NOMO-1 treated with dmso at 0.1 percent for 144 hours (cell line): ENCODE measurements around the gene DNHD1.
"Not testable (repeated sequence)": the region's sequence is repeated elsewhere in the genome, so short reads cannot be mapped to it uniquely, and the experiment has no call there.

Experiments
- DNase-seq: peaks from one replicate; lab custom pipeline; 2025; ENCODE audit not compliant: unreplicated experiment; lab: John Stamatoyannopoulos, UW

Gene DNHD1

GRCh38 chr11:6476571-6476970 is 20.5 kb upstream of the DNHD1 start:
- no peak for DNase-seq

GRCh38 chr11:6480299-6480914 is 16.7 kb upstream of the DNHD1 start:
- DNase-seq: no peak

- DNase-seq: peak; percentile 98
Observed at GRCh38 chr11:6481012-6481923, 15.8 kb upstream of the DNHD1 start, which contains the start of the genes ARFIP2 and TIMM10B. Gene ARFIP2 (minus strand): TSS chr11:6481331. CDS start chr11:6480421, 910 bp downstream. Gene TIMM10B (plus strand): TSS chr11:6481501. CDS start chr11:6481517, 16 bp downstream.

- no peak for DNase-seq
Observed at GRCh38 chr11:6481924-6482275, 15.2 kb upstream of the DNHD1 start.

DNA sequence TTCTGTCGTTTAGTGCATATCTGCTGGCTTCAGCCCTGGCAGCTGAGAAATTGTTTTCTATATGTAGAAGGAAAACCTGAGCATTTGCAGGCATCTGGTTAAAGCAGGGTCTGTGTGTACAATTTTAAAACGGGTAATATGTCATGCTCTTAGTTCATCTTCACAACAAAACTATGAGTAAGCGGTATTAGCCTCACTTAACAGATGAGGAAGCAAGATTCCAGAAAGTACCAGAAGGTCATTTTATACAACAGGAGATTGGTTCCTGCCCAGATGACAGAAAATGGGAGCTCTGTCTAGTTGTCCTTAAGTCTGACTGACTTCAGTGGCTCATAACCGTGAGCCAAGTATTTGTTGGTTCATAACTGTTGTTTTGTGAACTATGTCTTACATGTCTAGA is 14.6 kb upstream of the DNHD1 start:
- DNase-seq: no peak

GRCh38 chr11:6483015-6483414 is 14.1 kb upstream of the DNHD1 start:
- no peak for DNase-seq

GRCh38 chr11:6485661-6486060 is 11.4 kb upstream of the DNHD1 start:
- DNase-seq: no peak

DNA sequence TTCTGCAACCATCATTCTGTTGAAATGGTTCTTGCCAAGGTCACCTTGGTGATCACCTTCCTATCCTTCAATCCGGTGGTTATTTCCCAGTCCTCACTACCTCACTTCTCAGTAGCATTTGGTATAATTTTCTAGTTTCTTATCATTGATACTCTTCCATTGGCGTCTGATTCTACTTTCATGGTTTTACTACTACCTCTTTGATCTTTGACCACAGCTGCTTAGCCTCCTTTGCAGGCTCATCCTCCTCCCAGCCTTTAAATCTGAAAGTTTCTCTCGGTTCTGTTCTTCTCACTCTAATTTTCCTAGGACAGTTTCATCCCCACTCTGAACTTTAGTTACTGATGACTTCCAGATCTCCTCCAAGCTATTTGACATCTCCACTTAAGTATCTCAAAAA is 10.8 kb upstream of the DNHD1 start:
- no peak for DNase-seq

GRCh38 chr11:6486938-6487337 is 10.1 kb upstream of the DNHD1 start:
- DNase-seq: no peak

- DNase-seq: no peak
Observed at GRCh38 chr11:6488342-6488741, 8.7 kb upstream of the DNHD1 start.

DNA sequence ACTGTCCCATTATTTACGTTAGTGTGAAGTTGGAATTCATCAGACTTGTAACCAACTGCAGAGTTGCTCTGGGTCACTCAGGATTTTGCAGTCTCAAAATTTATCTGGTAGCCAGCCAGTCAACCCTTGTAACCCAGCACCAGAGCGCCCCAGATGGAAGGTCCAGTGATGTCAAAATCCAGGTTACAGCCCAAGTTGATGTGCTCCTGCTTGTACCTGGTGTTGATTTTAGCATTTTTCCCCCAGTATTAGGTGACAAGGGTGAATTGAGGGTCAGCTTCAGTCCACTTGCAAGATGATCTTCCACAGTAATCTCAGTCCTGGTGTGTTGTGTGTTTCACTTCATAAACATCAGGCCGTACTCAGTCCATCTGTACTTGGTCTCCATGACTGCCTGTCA is 8.3 kb upstream of the DNHD1 start:
- DNase-seq: no peak

DNA sequence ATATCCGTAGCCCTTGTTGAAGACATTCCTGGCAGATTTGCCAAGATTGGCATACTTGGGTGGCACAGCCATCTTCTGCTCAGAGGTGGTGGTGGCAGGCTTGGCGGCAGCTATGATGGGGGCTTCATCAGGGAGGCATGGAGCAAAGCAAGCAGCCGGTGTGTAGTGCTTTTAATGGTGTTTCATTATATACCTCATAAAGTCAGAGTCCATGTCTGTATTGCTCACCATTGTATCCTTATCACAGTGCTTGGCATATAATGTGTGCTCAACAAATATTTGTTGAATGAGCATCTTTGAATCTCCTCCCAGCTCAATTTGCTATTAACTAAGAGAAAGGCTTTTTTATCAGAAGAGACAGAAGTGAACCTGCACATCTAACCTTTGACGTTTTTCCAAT is 7.8 kb upstream of the DNHD1 start:
- no peak for DNase-seq

- no peak for DNase-seq
Observed at GRCh38 chr11:6498121-6498520, 1.0 kb downstream of the DNHD1 start.

DNA sequence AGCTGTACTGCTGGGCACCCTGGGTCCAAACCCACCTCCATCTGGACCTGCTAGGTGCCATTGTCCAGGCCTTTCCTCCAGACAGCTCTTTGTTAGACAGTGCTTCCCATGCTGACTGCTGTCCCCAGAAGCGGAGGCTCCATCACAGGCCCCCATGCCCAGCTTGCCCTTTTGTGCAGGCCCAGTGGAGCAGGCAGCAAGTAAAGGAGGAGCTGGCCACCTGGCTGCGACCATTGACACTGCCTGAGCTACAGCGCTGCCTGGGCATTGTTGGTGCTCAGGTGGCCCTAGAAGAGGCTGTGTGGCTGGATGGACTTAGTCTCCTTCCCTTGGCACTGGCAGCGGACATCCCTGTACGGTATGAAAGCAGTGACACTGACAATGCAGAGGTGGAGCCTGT is 1.5 kb downstream of the DNHD1 start:
- no peak for DNase-seq

DNA sequence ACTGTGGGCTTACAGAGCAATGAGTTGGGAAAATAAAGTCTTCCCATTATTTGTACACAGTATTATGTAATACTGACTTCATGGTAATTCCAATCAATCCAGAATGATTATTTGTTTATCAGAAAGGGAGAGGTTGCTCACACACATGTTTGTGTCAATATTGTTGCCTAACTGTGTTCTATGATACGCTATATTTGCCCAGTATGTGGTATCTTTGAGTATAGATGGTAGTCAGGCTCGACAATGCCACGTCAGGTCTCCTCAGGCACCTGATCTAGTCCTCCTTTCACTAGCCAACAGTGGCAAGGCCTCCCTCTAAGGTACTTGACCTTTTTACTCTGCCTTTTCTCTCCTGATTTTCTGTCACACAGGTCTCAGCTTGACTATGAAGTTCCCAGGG is 5.3 kb downstream of the DNHD1 start:
- no peak for DNase-seq

DNA sequence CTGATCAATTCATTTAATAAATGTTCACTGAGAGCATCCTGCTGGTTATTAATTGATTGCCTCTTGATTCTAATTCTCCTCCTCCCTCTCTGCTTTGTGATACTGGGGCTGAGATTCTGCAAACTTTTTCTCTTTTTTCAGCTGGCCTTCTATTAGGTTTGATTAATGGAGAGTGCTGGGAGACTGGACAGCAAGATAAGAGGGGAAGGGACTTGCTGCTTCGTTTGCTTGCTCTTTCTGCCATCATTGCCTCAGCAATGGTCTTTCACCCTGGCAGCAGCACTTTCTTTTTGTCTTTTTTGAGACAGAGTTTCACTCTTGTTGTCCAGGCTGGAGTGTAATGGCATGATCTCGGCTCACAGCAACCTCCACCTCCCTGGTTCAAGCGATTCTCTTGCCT is 7.1 kb downstream of the DNHD1 start:
- no peak for DNase-seq

DNA sequence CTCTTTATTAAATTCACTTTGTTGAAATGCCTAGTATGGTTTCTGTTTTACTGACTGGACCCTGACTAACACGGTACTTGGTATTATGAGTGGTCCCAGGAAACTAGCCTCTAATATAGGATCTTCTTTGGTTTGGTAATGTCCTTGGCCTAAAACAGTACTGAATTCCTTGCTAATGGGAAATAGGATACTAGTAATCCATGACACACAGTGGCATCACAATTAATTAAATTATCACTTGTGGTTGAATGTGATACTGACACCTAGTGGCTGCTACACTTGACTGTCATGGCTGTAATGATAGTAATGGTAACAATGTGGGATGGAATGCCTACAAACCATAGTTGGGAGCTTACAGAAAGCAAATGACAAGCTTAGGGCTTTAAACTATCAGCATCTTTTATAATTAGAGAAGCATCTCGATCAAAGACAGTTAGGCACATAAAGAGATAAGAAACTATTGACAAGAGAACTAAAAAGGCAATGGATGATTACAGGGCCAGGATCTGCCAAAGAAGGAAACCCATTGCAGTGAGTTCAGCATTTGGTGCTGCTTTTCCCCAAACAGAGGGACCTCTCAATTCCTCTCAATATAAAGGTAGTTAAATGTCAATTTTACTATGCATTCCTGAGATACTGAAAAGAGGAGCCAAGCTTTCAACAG is 8.6 kb downstream of the DNHD1 start:
- DNase-seq: no peak

DNA sequence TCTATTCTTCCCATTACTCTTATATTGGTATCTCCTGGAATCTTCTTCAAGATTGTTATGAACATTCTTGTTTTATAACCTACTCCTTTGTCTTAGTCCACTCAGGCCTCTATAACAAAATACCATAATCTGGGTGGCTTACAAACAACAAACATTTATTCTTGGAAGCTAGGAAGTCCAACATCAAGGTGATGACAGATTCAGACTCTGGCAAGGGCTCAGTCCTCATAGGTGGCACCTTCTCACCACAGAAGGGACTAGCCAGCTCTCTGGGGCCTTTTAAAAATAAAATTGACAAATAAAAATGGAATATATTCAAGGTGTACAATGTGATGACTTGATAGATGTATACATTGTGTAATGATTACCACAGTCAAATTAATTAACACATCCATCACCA is 19.8 kb downstream of the DNHD1 start:
- DNase-seq: no peak

DNA sequence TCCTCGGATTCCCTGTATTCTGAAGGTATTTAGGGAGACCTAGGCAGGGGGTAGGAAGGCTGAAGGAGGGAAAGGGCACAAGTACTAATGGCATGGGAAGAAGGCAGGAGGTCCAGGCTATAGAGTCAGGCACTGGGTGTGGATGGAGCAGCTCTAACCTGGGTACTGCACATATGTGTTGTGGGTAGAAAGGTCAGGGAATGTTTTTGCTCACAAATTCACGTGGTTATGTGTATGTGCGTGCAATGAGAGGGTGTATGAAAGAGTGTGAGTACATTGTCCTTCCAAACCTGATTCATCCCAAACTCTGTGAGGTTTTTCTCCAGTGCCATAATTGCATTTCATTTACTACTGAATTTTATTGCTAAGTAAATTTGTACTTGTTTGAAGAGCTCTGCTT is 23.2 kb downstream of the DNHD1 start:
- no peak for DNase-seq

GRCh38 chr11:6521946-6522345 is 24.9 kb downstream of the DNHD1 start:
- not testable (repeated sequence) for DNase-seq

GRCh38 chr11:6523253-6523652 is 26.2 kb downstream of the DNHD1 start:
- no peak for DNase-seq
